K562 (cell line): ENCODE results near the gene ZNF593OS. TPM values are rescaled to one million over a fixed set of nuclear protein-coding genes. Genes with fewer than 3 reads are reported as not detected.

ENCODE experiments used
- ATF1 ChIP-seq, 2 experiments: fragments of 450-650 bp in 1 of 2; IDR thresholded peaks; 2 replicates each; pipeline ENCODE4 v1.6.1; 2016; ENCODE audit warnings: missing compliant biosample characterization in 1 of 2, missing genetic modification characterization in 1 of 2
- CSDE1 ChIP-seq, 2 experiments: fragments of 450-650 bp; IDR thresholded peaks; 2 replicates each; pipeline ENCODE4 v1.6.1; 2016; ENCODE audit warnings: mild to moderate bottlenecking in 1 of 2
- HIVEP1 ChIP-seq: fragments of 250-450 bp; sonication (Bioruptor Pico); IDR thresholded peaks from 2 replicates; pipeline ENCODE4 v1.4.0; 2020; ENCODE audit warnings: mild to moderate bottlenecking
- KLF1 ChIP-seq: fragments of 450-650 bp; IDR thresholded peaks from 2 replicates; pipeline ENCODE4 v1.6.1; 2016; ENCODE audit warnings: missing genetic modification characterization, missing compliant biosample characterization
- KLF13 ChIP-seq: fragments of 450-650 bp; IDR thresholded peaks from 2 replicates; pipeline ENCODE4 v1.6.1; 2016; ENCODE audit warnings: missing genetic modification characterization, low read depth, mild to moderate bottlenecking, missing compliant biosample characterization, moderate library complexity, borderline replicate concordance
- LCOR ChIP-seq: sonication (generic); formaldehyde crosslinking; IDR thresholded peaks from 2 replicates; pipeline ENCODE4 v1.8.0; 2022; ENCODE audit warnings: mild to moderate bottlenecking, missing genetic modification reagents
- MBD2 ChIP-seq: sonication (generic); IDR thresholded peaks from 2 replicates; pipeline ENCODE4 v1.6.1; 2016; ENCODE audit warnings: low read depth, borderline replicate concordance
- MTA2 ChIP-seq: fragments of 450-650 bp; IDR thresholded peaks from 2 replicates; pipeline ENCODE4 v1.6.1; 2016; ENCODE audit warnings: low read depth
- NBN ChIP-seq: fragments of 450-650 bp; IDR thresholded peaks from 2 replicates; pipeline ENCODE4 v1.6.1; 2016; ENCODE audit warnings: low read depth, mild to moderate bottlenecking
- NR2C2 ChIP-seq, 2 experiments: fragments of 200-800 bp in 1 of 2; sonication (Bioruptor generic) in 1 of 2; sonication (generic) in 1 of 2; formaldehyde crosslinking in 1 of 2; IDR thresholded peaks; 2 replicates each; pipeline versions ENCODE4 v1.6.1 to v1.8.0; 2016 to 2022; ENCODE audit warnings: mild to moderate bottlenecking in 1 of 2, missing compliant biosample characterization in 1 of 2, missing genetic modification characterization in 1 of 2, missing genetic modification reagents in 1 of 2
- RBFOX2 ChIP-seq: fragments of 200-400 bp; formaldehyde crosslinking; IDR thresholded peaks from 2 replicates; pipeline ENCODE4 v1.6.1; 2017; ENCODE audit warnings: low read depth, mild to moderate bottlenecking, low read length, moderate library complexity
- SMAD1 ChIP-seq: fragments of 150-350 bp; IDR thresholded peaks from 2 replicates; pipeline ENCODE4 v1.6.1; 2014; ENCODE audit warnings: low read length, low read depth; ENCODE audit not compliant: partially characterized antibody
- ZNF232 ChIP-seq: sonication (generic); formaldehyde crosslinking; IDR thresholded peaks from 2 replicates; pipeline ENCODE4 v1.8.0; 2022; ENCODE audit warnings: mild to moderate bottlenecking, missing genetic modification reagents
- ZNF41 ChIP-seq: fragments of 250-450 bp; sonication (Bioruptor Pico); conservative IDR thresholded peaks from 2 replicates; pipeline ENCODE4 v1.4.0; 2020; ENCODE audit warnings: mild to moderate bottlenecking
- ZNF444 ChIP-seq: fragments of 250-450 bp; sonication (Bioruptor Pico); IDR thresholded peaks from 2 replicates; pipeline ENCODE4 v1.4.0; 2020; ENCODE audit warnings: mild to moderate bottlenecking, moderate library complexity
- ZNF707 ChIP-seq: fragments of 250-450 bp; sonication (Bioruptor Pico); conservative IDR thresholded peaks from 2 replicates; pipeline ENCODE4 v1.8.0; 2022; ENCODE audit warnings: inconsistent platforms, mild to moderate bottlenecking, moderate library complexity
- polyA plus RNA-seq, 8 experiments: library from polyadenylated mRNA; depleted of rRNA in 4 of 8; stranded (reverse) in 5 of 8; unstranded in 3 of 8; fragments of >200 nt; fragmentation: Nextera tagmentation in 2 of 8; fragmentation: Illumina TruSeq in 1 of 8; extraction: Ambion mirVana in 2 of 8; extraction: Trizol in 1 of 8; gene quantifications; 2 replicates each; pipeline versions ENCODE4 v1.2.1 to v1.2.3, GENCODE V29; 2011 to 2014; ENCODE audit warnings: inconsistent platforms in 1 of 8, missing spikeins in 1 of 8
- total RNA-seq, 7 experiments: library from RNA; depleted of rRNA in 6 of 7; stranded (reverse); fragments of >200 nt in 6 of 7; fragmentation: Illumina TruSeq in 2 of 7; extraction: Trizol in 2 of 7; gene quantifications; 2 replicates each; pipeline versions ENCODE4 v1.2.1 to v1.2.3, GENCODE V29; 2011 to 2021; ENCODE audit warnings: low replicate concordance in 1 of 7
- TF ChIP-seq, protein P1 (sequence below): fragments of 450-650 bp; IDR thresholded peaks from 2 replicates; pipeline ENCODE4 v1.6.1; 2017; ENCODE audit warnings: mild to moderate bottlenecking, moderate library complexity
- TF ChIP-seq, protein P2 (sequence below): fragments of 450-650 bp; conservative IDR thresholded peaks from 2 replicates; pipeline ENCODE4 v1.6.1; 2016; ENCODE audit warnings: missing genetic modification characterization, low read depth, mild to moderate bottlenecking, control low read depth, missing compliant biosample characterization
- TF ChIP-seq, protein P3 (sequence below): fragments of 450-650 bp; IDR thresholded peaks from 2 replicates; pipeline ENCODE4 v1.6.1; 2016; ENCODE audit warnings: low read depth, mild to moderate bottlenecking, moderate library complexity
- TF ChIP-seq, protein P4 (sequence below): fragments of 200-800 bp; sonication (Bioruptor generic); IDR thresholded peaks from 2 replicates; pipeline ENCODE4 v1.6.1; 2017; ENCODE audit warnings: missing genetic modification characterization, missing compliant biosample characterization
- TF ChIP-seq, protein P5 (sequence below), 2 experiments: fragments of 450-650 bp; IDR thresholded peaks; 2 replicates each; pipeline ENCODE4 v1.6.1; 2016

ZNF593OS gene
- total and polyA plus RNA-seq, 9 of the 15 experiments (the other 6 are each of a cell fraction or from before 2014, with no cell fraction given), result 0.24 to 0.27 TPM; not detected in 7

DNA sequence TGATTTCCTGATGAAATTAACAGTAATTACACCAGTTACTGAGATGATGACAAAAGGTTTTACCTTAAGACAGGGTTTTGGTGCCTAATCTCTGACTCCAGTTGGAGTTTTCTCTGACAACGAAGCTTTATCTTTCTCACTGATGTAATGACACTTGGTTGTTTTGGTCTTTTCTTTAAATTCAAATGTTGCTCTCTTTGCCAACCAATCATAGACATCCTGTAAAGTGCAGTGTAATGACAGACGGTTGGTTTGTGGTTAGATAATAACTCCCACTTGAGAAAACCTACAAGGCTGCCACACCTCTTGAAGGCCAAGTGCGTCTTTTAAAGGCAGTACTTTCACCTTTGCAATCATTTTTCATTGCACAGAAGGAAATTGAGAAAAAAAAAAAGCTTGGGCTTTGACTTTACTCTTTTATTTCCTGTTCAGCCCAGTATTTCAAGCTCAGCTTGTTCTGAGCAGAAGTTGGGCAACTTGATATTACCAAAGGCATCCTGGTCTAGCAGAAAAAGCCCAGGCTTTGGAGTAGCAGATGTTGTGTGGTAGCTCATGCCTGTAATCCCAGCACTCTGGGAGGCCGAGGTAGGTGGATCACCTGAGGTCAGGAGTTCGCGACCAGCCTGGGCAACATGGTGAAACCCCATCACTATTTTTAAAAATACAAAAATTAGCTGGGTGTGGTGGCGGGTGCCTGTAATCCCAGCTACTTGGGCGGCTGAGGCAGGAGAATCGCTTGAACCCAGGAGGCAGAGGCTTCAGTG is 45.1 kb downstream of the ZNF593OS start (continued):
- peak; percentile 89 for TF ChIP-seq SMAD1
- TF ChIP-seq HIVEP1 (CRISPR knock-in tag), result peak; percentile 74; the same call in 1 of the 2 replicates
- TF ChIP-seq MBD2, result peak; percentile 89
- TF ChIP-seq, protein P1, sequence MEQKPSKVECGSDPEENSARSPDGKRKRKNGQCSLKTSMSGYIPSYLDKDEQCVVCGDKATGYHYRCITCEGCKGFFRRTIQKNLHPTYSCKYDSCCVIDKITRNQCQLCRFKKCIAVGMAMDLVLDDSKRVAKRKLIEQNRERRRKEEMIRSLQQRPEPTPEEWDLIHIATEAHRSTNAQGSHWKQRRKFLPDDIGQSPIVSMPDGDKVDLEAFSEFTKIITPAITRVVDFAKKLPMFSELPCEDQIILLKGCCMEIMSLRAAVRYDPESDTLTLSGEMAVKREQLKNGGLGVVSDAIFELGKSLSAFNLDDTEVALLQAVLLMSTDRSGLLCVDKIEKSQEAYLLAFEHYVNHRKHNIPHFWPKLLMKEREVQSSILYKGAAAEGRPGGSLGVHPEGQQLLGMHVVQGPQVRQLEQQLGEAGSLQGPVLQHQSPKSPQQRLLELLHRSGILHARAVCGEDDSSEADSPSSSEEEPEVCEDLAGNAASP, result no peak
- TF ChIP-seq, protein P2, sequence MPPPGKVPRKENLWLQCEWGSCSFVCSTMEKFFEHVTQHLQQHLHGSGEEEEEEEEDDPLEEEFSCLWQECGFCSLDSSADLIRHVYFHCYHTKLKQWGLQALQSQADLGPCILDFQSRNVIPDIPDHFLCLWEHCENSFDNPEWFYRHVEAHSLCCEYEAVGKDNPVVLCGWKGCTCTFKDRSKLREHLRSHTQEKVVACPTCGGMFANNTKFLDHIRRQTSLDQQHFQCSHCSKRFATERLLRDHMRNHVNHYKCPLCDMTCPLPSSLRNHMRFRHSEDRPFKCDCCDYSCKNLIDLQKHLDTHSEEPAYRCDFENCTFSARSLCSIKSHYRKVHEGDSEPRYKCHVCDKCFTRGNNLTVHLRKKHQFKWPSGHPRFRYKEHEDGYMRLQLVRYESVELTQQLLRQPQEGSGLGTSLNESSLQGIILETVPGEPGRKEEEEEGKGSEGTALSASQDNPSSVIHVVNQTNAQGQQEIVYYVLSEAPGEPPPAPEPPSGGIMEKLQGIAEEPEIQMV (tag), result 0 out of 2 replicates have a peak, but pooled peaks have one; percentile 17
- TF ChIP-seq CSDE1 (IDR thresholded peaks at IDR 0.05), result peak in 1 of 2 experiments; percentile 12; a peak in 1 of 4 replicates
- peak; percentile 98 for TF ChIP-seq LCOR
- TF ChIP-seq KLF1 (tag), result peak; percentile 59; the same call in 1 of the 2 replicates
- TF ChIP-seq ZNF444 (CRISPR knock-in tag), result no peak
- peak; percentile 60; the same call in 1 of the 2 replicates for TF ChIP-seq ZNF41 (CRISPR knock-in tag)
- no peak for TF ChIP-seq ZNF232 (CRISPR knock-in tag)
- peak; percentile 99 for TF ChIP-seq NBN
- peak; percentile 74 for TF ChIP-seq RBFOX2
- TF ChIP-seq, protein P3, sequence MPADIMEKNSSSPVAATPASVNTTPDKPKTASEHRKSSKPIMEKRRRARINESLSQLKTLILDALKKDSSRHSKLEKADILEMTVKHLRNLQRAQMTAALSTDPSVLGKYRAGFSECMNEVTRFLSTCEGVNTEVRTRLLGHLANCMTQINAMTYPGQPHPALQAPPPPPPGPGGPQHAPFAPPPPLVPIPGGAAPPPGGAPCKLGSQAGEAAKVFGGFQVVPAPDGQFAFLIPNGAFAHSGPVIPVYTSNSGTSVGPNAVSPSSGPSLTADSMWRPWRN, result peak; percentile 85
- peak; percentile 88 for TF ChIP-seq MTA2
- TF ChIP-seq, protein P4, sequence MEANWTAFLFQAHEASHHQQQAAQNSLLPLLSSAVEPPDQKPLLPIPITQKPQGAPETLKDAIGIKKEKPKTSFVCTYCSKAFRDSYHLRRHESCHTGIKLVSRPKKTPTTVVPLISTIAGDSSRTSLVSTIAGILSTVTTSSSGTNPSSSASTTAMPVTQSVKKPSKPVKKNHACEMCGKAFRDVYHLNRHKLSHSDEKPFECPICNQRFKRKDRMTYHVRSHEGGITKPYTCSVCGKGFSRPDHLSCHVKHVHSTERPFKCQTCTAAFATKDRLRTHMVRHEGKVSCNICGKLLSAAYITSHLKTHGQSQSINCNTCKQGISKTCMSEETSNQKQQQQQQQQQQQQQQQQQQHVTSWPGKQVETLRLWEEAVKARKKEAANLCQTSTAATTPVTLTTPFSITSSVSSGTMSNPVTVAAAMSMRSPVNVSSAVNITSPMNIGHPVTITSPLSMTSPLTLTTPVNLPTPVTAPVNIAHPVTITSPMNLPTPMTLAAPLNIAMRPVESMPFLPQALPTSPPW (CRISPR knock-in tag), result peak; percentile 44
- TF ChIP-seq ZNF707 (CRISPR knock-in tag), result peak; percentile 54; the same call in 1 of the 2 replicates
- TF ChIP-seq, protein P5, sequence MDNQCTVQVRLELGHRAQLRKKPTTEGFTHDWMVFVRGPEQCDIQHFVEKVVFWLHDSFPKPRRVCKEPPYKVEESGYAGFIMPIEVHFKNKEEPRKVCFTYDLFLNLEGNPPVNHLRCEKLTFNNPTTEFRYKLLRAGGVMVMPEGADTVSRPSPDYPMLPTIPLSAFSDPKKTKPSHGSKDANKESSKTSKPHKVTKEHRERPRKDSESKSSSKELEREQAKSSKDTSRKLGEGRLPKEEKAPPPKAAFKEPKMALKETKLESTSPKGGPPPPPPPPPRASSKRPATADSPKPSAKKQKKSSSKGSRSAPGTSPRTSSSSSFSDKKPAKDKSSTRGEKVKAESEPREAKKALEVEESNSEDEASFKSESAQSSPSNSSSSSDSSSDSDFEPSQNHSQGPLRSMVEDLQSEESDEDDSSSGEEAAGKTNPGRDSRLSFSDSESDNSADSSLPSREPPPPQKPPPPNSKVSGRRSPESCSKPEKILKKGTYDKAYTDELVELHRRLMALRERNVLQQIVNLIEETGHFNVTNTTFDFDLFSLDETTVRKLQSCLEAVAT (IDR thresholded peaks at IDR 0.05), result peak; percentile 94 to 97
- no peak for TF ChIP-seq ATF1 (CRISPR knock-in tag; IDR thresholded peaks at IDR 0.05)
- TF ChIP-seq ATF1 (tag; IDR thresholded peaks at IDR 0.05), result peak; percentile 95
- 0 out of 2 replicates have a peak, but pooled peaks have one; percentile 56 for TF ChIP-seq KLF13 (tag)
- TF ChIP-seq NR2C2 (CRISPR knock-in tag; IDR thresholded peaks at IDR 0.05), result 0 out of 2 replicates have a peak, but pooled peaks have one; percentile 21
- peak; percentile 81 for TF ChIP-seq NR2C2 (tag; IDR thresholded peaks at IDR 0.05)
